ENCODE results near the gene CHI3L2.

DNA sequence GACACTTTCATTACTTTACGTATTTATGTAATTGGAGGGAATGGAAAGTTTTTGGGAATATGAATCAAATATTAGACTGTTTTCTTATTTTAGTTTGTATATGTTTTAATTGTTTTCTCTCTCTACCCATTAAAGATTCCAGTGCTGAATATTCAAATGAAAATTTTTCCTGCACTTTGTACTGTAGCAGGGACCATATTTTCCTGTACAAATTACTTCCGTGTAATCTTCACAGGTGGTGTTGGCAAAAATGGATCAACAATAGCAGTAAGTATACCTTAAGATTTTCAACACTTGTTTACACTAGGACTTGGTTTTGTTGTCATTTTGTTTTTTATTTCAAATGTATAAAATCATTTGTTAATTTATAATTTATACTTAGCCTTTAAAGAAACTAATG lies 45.5 kb upstream of the CHI3L2 start:
- TF ChIP-seq, protein P1, sequence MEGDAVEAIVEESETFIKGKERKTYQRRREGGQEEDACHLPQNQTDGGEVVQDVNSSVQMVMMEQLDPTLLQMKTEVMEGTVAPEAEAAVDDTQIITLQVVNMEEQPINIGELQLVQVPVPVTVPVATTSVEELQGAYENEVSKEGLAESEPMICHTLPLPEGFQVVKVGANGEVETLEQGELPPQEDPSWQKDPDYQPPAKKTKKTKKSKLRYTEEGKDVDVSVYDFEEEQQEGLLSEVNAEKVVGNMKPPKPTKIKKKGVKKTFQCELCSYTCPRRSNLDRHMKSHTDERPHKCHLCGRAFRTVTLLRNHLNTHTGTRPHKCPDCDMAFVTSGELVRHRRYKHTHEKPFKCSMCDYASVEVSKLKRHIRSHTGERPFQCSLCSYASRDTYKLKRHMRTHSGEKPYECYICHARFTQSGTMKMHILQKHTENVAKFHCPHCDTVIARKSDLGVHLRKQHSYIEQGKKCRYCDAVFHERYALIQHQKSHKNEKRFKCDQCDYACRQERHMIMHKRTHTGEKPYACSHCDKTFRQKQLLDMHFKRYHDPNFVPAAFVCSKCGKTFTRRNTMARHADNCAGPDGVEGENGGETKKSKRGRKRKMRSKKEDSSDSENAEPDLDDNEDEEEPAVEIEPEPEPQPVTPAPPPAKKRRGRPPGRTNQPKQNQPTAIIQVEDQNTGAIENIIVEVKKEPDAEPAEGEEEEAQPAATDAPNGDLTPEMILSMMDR (IDR thresholded peaks at IDR 0.05) = no peak
- TF ChIP-seq POLR2AphosphoS5 (IDR thresholded peaks at IDR 0.05) = no peak

All from upper lobe of left lung (tissue), 4 donors.